B cell (primary cell): Measurements from ENCODE around the gene THOP1. TPM values are rescaled to one million over a fixed set of nuclear protein-coding genes. Genes with fewer than 3 reads are reported as not detected.

Experiments
- ATAC-seq: fragments of 200-7000 bp; cut with Tn5 transposase; one replicate; pipeline ENCODE4 v1.10.0; 2021; ENCODE audit warnings: low read depth, mild to moderate bottlenecking, moderate number of reproducible peaks, moderate library complexity
- CTCF ChIA-PET: fragments of 350-600 bp; sonication (Branson Sonifier 250); formaldehyde crosslinking; loops from one replicate; lab custom pipeline; 2021; ENCODE audit warnings: antibody characterized with exemption, inconsistent platforms; lab: Charles Lee
- POLR2A ChIA-PET: fragments of 350-600 bp; sonication (Branson Sonifier 250); formaldehyde crosslinking; loops from one replicate; lab custom pipeline; 2021; ENCODE audit warnings: antibody characterized with exemption; lab: Charles Lee
- DNase-seq: peaks from one replicate; pipeline ENCODE4 v3.0.0; 2013
- H2AFZ ChIP-seq: 2 replicates; pipeline ENCODE4 v1.6.1; 2012; ENCODE audit warnings: mild to moderate bottlenecking, low read depth, low read length; ENCODE audit not compliant: insufficient read depth, poor library complexity, severe bottlenecking
- H3K27ac ChIP-seq, 2 donors: 1 replicate in 1 of 2; 2 replicates in 1 of 2; pipeline ENCODE4 v1.5.1; 2012 to 2013; ENCODE audit warnings: low read length in 2 of 2, mild to moderate bottlenecking in 2 of 2, moderate library complexity in 1 of 2
- H3K27me3 ChIP-seq, 4 experiments: fragments of 200-600 bp in 1 of 4; sonication (generic) in 1 of 4; replicated peaks in 1 of 4; 1 replicate in 2 of 4; 2 replicates in 2 of 4; pipeline versions ENCODE4 v1.6.1 to v1.7.0; 2013 to 2016; ENCODE audit warnings: low read length in 3 of 4, mild to moderate bottlenecking in 2 of 4, mixed read lengths in 1 of 4, moderate library complexity in 1 of 4; ENCODE audit not compliant: insufficient read depth in 4 of 4, control insufficient read depth in 3 of 4; ENCODE audit errors: control extremely low read depth in 1 of 4
- H3K36me3 ChIP-seq, 2 experiments: replicated peaks in 1 of 2; 1 replicate in 1 of 2; 2 replicates in 1 of 2; pipeline versions ENCODE4 v1.6.1 to v1.7.1; 2013; ENCODE audit warnings: low read length in 1 of 2; ENCODE audit not compliant: insufficient read depth in 2 of 2, control insufficient read depth in 1 of 2; ENCODE audit errors: control extremely low read depth in 1 of 2, extremely low read depth in 1 of 2
- H3K4me1 ChIP-seq, 2 donors: fragments of 200-600 bp in 1 of 2; sonication (generic) in 1 of 2; 1 replicate in 1 of 2; 2 replicates in 1 of 2; pipeline versions ENCODE4 v1.5.1 to v1.6.1; 2013 to 2017; ENCODE audit warnings: low read length in 2 of 2; ENCODE audit not compliant: control insufficient read depth in 2 of 2, insufficient read depth in 2 of 2
- H3K4me2 ChIP-seq: replicated peaks from 2 replicates; pipeline ENCODE3; 2012; ENCODE audit warnings: mild to moderate bottlenecking, low read depth, low read length; ENCODE audit not compliant: poor library complexity, severe bottlenecking
- H3K4me3 ChIP-seq, 5 experiments: fragments of 200-600 bp in 1 of 5; sonication (generic) in 1 of 5; 1 replicate in 3 of 5; 2 replicates in 2 of 5; pipeline versions ENCODE4 v1.5.1 to v1.7.0; 2011 to 2016; ENCODE audit warnings: low read length in 4 of 5, mild to moderate bottlenecking in 4 of 5, low read depth in 2 of 5, control low read depth in 1 of 5, moderate library complexity in 1 of 5; ENCODE audit not compliant: insufficient read depth in 1 of 5; ENCODE audit errors: control extremely low read depth in 1 of 5, extremely low read depth in 1 of 5
- H3K79me2 ChIP-seq: fragments of 200-600 bp; sonication (generic); one replicate; pipeline ENCODE4 v1.6.0; 2016; ENCODE audit warnings: low read length; ENCODE audit not compliant: control insufficient read depth, insufficient read depth
- H3K9ac ChIP-seq: fragments of 200-600 bp; sonication (generic); 2 replicates; pipeline ENCODE4 v1.6.1; 2017; ENCODE audit warnings: mild to moderate bottlenecking, low read length, moderate library complexity
- H3K9me3 ChIP-seq, 3 donors: one replicate each; pipeline versions ENCODE4 v1.6.1 to v1.7.1; 2013; ENCODE audit warnings: low read length in 2 of 3; ENCODE audit not compliant: control insufficient read depth in 2 of 3, insufficient read depth in 1 of 3; ENCODE audit errors: control extremely low read depth in 1 of 3
- H4K20me1 ChIP-seq: 2 replicates; pipeline ENCODE4 v1.6.0; 2012; ENCODE audit warnings: mild to moderate bottlenecking, low read length; ENCODE audit not compliant: insufficient read depth, control insufficient read depth, poor library complexity, severe bottlenecking
- H3K27ac Mint-ChIP-seq: one replicate; pipeline ENCODE4 v1.8.0; 2021; ENCODE audit warnings: mixed read lengths
- H3K27me3 Mint-ChIP-seq: one replicate; pipeline ENCODE4 v1.8.0; 2021; ENCODE audit warnings: mixed read lengths
- H3K4me1 Mint-ChIP-seq: one replicate; pipeline ENCODE4 v1.8.0; 2021; ENCODE audit warnings: mixed read lengths
- H3K4me3 Mint-ChIP-seq: one replicate; pipeline ENCODE4 v1.8.0; 2021; ENCODE audit warnings: mixed read lengths
- H3K9me3 Mint-ChIP-seq: one replicate; pipeline ENCODE4 v1.8.0; 2022; ENCODE audit warnings: mixed read lengths; ENCODE audit not compliant: insufficient read depth
- CTCF ChIP-seq: fragments of 200-600 bp; IDR thresholded peaks from one replicate; pipeline ENCODE4 v1.8.0; 2022; ENCODE audit warnings: antibody characterized with exemption, mild to moderate bottlenecking
- EZH2 ChIP-seq: IDR thresholded peaks from 2 replicates; pipeline ENCODE4 v1.6.1; 2012; ENCODE audit warnings: borderline replicate concordance, low read depth, mild to moderate bottlenecking, moderate library complexity, low read length; ENCODE audit not compliant: insufficient read depth, poor library complexity, severe bottlenecking
- WGBS: methylation state at CpG from one replicate; pipeline ENCODE4 v1.1.5; 2013; ENCODE audit warnings: missing lambda C conversion rate; ENCODE audit not compliant: insufficient coverage; 5-methylcytosine and 5-hydroxymethylcytosine counted together
- intact Hi-C: fragments of 100-400 bp; cut with micrococcal nuclease; formaldehyde crosslinking; loops from one replicate; pipeline ENCODE4 v1.10.0; 2022
- polyA plus RNA-seq: library from polyadenylated mRNA; depleted of rRNA; stranded (reverse); fragments of >200 nt; gene quantifications from 2 replicates; pipeline ENCODE4 v1.2.3, GENCODE V29; 2012
- total RNA-seq, 2 donors: library from RNA; stranded (reverse); fragments of 120-200 nt in 1 of 2; gene quantifications; 1 replicate in 1 of 2; 2 replicates in 1 of 2; pipeline versions ENCODE4 v1.2.3 to v1.2.4, GENCODE V29; 2013 to 2022

The THOP1 gene
- total and polyA plus RNA-seq, 2 donors (not counting 1 experiment from before 2014, with no cell fraction given) = 54.3 to 56.4 TPM

- H3K4me1 ChIP-seq = no peaks in the 10 kb centered on the region
- no peak overlapping the region for H2AFZ ChIP-seq
- no peaks in the 10 kb centered on the region for H3K27me3 ChIP-seq
- H3K4me3 ChIP-seq = no peak overlapping the region
- Mint-ChIP-seq H3K4me1 (no peaks in the 10 kb centered on the region), H3K27me3 (no peaks in the 10 kb centered on the region), H3K27ac (no peak overlapping the region), H3K9me3 (no peaks in the 10 kb centered on the region), H3K4me3 (no peak overlapping the region)
- ATAC-seq (no peak), DNase-seq (no peak)
- H3K4me2 ChIP-seq = no peak overlapping the region
- WGBS = 81% methylated on average over 17 of the region's 17 CpGs
- ChIA-PET POLR2A (no interaction called here), CTCF (interaction anchor here (1.9 kb wide), 1 partner anchor 110 kb away, joined by 7 read pairs; no protein-coding TSS in a partner anchor)
- intact Hi-C loops = no loop called here
- H3K9ac ChIP-seq = no peak overlapping the region
- H3K27ac ChIP-seq = no peak overlapping the region
- peaks cover 3 to 45% of the 10 kb centered on the region in 2 experiments for H3K36me3 ChIP-seq
- no peak for TF ChIP-seq CTCF
- H4K20me1 ChIP-seq = no peaks in the 10 kb centered on the region
- H3K9me3 ChIP-seq = no peaks in the 10 kb centered on the region
- H3K79me2 ChIP-seq = no peaks in the 10 kb centered on the region
Measured at GRCh38 chr19:2758601-2759313, 26.5 kb upstream of the THOP1 start.

GRCh38 chr19:2759362-2759761 is 25.9 kb upstream of the THOP1 start:
- Mint-ChIP-seq H3K4me3 (no peak overlapping the region), H3K27ac (no peak overlapping the region), H3K4me1 (no peaks in the 10 kb centered on the region), H3K27me3 (no peaks in the 10 kb centered on the region), H3K9me3 (no peaks in the 10 kb centered on the region)
- H3K4me2 ChIP-seq = no peak overlapping the region
- H3K4me3 ChIP-seq = no peak overlapping the region
- H3K27me3 ChIP-seq = no peaks in the 10 kb centered on the region
- no peak for DNase-seq
- H3K36me3 ChIP-seq = peaks cover 3 to 50% of the 10 kb centered on the region in 2 experiments
- CTCF ChIA-PET = interaction anchor here (1.9 kb wide), 1 partner anchor 111 kb away, joined by 7 read pairs; no protein-coding TSS in a partner anchor
- no peak overlapping the region for H3K9ac ChIP-seq
- intact Hi-C loops = no loop called here
- WGBS = 81% methylated on average over 9 of the region's 17 CpGs
- POLR2A ChIA-PET = interaction anchor here (0.6 kb wide), 1 partner anchor 42 kb away, joined by 3 read pairs; no protein-coding TSS in a partner anchor
- H3K79me2 ChIP-seq = no peaks in the 10 kb centered on the region
- no peaks in the 10 kb centered on the region for H3K9me3 ChIP-seq
- no peak for TF ChIP-seq EZH2
- no peak for TF ChIP-seq CTCF
- H4K20me1 ChIP-seq = no peaks in the 10 kb centered on the region
- ATAC-seq = no peak
- no peak overlapping the region for H2AFZ ChIP-seq
- no peak overlapping the region for H3K27ac ChIP-seq
- no peaks in the 10 kb centered on the region for H3K4me1 ChIP-seq
